ENCODE data around the gene ST8SIA6.
"Not testable (repeated sequence)": the region's sequence is repeated elsewhere in the genome, so short reads cannot be mapped to it uniquely, and the experiment has no call there.

Gene ST8SIA6

GRCh38 chr10:17425584-17426262 is 28.7 kb downstream of the ST8SIA6 start:
- no peak for DNase-seq

- no peak for DNase-seq
Observed at GRCh38 chr10:17423632-17424186, 30.7 kb downstream of the ST8SIA6 start.

DNA sequence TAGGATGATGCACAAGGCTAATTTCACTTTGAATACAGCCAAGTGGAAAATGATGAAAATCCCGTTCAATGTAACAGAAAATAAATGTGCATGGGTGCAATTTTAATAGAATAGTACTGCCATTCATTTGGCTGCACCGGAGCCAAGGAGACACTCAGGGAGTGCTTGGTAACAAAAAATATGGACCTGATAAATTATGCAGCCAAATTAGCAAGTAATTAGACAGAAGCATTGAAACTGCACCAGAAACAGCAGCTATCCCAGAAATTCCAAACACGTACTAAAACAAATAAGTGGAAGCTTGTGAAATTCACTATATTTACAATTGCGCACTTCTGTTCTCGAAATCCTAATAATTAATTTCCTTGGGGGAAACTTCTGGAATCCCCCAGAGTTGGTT is 31.5 kb downstream of the ST8SIA6 start:
- no peak for DNase-seq

GRCh38 chr10:17418249-17418648 is 36.1 kb downstream of the ST8SIA6 start:
- no peak for DNase-seq

DNA sequence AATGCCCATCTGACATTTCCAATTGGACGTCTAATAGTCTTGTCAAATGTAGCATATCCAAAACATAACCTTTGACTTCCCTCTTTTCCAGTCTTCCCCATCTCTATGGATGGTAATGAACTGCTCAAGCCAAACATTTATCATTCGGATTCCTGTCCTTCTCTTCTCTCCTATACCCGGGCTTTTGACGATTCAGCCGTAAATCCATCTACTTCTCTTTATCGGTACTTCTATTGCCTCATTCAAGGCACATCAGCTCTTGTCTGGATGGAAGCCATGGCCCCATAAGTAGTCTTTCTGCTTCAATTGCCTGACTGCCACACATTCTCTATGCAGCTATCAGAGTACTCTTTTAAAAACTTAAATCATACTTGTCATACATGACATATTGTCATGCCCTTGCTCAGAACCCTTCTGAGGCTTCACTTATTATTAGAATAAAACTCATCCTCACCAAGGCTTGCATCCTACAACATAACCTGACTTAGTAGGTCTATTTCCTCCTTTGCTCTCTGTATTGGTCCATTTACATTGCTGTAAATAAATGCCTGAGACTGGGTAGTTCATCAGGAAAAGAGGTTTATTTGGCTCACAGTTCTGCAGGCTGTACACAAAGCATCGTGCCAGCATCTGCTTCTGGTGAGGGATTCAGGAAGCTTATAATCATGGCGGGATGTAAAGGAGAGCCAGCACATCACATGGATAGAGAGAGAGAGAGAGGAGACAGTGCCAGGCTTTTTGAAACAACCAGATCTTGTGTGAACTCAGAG is 37.8 kb downstream of the ST8SIA6 start:
- no peak for DNase-seq

- no peak for DNase-seq
Observed at GRCh38 chr10:17415046-17415658, 39.2 kb downstream of the ST8SIA6 start.

GRCh38 chr10:17414484-17414883 is 39.9 kb downstream of the ST8SIA6 start:
- no peak for DNase-seq

- no peak for DNase-seq
Observed at GRCh38 chr10:17413876-17414275, 40.5 kb downstream of the ST8SIA6 start.

DNA sequence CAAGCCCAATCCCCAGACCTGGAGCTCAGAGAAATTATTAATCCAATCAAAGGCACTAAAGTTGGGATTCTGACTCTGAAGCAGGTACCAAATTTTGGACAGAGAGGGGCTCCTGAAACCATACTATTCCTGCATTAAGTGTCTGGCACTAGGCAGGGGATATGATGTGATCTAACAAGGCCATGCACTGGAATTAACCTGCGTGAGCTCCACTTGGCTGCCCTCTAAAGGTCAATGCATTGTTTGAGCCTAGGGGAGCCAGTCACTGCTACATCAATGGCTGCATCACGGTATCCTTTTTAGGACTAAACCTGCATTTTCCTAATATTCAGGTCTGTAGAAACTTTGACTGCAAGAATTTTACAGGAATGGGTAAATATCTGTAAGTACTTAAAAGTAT is 42.1 kb downstream of the ST8SIA6 start:
- no peak for DNase-seq

DNA sequence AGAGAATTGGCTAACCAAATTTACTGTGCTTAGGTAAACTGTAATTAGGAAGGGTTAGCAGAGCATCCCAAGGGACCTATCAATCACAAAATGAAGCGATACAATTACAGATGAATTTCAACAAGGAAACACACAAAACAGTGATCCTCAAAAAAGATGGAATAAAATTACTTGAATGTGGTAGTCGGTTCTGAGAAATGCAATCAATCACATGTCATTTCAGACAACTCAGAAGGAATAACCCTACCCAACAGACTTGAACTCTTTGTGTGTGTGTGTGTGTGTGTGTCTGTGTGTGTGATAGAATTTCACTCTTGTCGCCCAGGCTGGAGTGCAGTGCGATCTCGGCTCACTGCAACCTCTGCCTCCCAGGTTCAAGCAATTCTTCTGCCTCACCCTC is 43.5 kb downstream of the ST8SIA6 start:
- DNase-seq, result no peak

DNA sequence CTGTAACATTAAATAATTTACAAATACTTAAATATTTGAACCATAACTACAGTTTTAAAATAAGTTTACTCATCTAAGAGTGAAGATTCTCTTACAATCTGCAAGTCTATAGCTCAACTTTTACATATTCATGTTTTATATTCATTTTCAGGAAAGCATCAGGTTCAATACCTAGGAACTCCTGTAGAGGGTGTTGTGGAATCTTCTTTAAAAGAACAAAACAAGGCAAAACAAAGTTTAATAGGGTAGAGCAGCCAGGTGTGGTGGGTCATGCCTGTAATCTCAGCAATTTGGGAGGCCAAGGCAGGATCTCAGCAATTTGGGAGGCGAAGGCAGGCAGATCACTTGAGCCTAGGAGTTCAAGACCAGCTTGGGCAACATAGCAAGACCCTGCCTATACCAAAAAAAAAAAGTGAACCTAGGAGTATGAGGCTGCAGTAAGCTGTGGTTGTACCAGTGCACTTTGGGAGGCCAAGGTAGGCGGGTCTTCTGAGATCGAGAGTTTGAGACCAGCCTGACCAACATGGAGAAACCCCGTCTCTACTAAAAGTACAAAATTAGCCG is 45.1 kb downstream of the ST8SIA6 start:
- no peak for DNase-seq

GRCh38 chr10:17407047-17407446 is 47.3 kb downstream of the ST8SIA6 start:
- DNase-seq, result no peak

GRCh38 chr10:17406036-17406834 is 48.2 kb downstream of the ST8SIA6 start:
- no peak for DNase-seq

DNA sequence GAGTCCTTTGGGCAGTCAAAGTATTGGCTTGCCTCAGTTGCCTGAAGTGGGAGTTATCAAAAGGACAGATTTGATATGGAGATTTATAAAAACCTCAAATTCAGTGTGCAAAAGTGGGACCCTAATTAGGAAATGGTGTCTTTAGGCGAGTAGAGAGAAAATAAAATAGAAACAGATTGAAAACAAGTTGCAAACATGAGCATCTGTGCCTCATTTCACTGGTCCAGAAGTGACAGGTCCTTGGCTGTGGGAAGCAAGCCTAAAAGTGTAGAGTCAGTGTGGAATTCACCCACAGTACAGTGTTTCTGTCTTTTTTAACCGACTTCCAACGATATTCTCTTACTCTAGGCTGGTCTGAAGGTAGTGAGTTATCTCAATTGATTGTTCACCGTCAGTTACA is 51.2 kb downstream of the ST8SIA6 start:
- no peak for DNase-seq

- DNase-seq, result not testable (repeated sequence)
Observed at GRCh38 chr10:17402040-17402439, 52.4 kb downstream of the ST8SIA6 start.

DNA sequence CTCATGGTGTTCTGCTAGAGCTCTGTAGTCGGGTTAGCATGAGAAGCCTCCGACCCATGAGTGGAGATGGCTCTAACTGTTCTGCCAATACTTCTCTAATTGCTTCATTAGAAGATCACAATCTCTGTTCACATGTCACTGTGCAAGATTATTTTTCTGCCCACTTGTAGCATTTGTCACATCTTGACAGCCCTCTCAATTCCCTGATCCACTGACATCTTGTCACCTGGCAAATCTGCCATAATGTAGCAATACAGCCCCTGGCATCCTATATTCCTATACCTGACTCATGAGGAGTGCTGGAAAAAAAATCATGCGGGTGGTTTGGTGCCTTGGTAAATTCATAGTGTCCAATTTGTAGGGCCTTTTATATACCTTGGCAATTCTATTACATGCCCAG is 58.4 kb downstream of the ST8SIA6 start:
- no peak for DNase-seq

DNA sequence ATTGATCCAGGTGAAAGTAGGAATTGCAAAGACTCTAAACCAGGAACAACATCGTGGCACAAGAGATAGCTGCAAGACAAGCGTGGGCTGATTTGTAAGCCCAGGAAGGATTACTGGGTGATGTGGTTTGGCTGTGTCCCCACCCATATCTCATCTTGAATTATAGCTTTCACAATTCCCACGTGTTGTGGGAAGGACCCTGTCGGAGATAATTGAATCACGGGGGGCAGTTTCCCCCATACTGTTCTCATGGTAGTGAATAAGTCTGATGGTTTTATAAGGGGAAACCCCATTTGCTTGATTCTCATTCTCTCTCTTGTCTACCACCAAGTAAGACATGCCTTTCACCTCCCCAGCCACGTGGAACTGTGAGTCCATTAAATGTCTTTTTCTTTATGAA is 59.5 kb downstream of the ST8SIA6 start:
- DNase-seq, result no peak

DNA sequence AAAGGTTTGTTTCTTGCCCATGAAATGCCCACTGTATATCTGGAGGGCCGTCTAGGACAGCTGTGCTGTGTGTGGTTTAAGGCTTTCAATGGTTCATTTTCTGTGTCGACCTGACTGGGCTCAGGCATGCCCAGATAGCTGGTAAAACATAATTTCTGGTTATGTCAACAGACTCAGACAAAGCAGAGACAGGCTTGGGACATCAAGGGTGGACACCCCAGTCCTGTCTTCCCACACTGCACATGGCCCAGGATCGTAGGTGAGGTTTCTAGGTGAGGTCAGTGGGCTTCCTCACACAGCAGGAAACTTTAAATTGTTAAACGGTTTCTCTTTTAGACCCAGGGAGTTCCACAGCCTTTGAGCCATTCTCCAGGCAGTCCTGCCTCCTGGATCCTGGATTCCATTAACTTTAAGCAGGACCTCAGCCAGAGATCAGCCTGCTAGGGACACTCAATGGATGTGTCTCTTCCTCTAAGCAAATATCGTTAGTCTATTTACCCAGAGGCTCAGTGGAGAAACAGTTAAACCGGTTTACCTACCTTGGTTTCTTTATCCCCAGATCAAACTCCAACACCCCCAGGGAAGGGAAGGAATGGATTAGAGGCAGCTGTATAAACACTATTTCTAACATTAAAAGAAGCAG is 66.4 kb downstream of the ST8SIA6 start:
- peak; percentile 82 for DNase-seq

DNA sequence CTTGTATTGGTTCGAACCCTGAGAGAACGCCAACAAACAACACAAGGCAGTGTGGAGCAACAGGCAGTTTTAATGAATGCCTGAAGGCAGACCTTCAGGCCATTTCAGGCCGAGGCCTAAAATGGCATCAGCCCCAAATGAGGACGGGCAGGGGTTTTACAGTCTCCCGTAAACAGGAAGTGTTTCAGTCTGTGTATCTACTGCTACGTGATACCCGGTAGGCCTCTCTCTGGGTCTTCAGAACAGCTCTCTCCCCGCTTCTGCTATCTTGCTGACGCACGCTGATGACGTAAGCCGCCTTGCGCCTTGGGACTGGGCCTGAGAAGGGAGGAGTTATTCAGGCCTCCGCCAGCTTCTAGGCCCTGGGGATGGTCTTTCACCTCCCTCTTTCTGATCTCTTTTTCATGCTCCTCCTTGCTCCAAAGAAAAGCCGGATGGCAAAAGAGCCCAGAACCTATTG is 67.7 kb downstream of the ST8SIA6 start:
- peak; percentile 79 for DNase-seq

DNA sequence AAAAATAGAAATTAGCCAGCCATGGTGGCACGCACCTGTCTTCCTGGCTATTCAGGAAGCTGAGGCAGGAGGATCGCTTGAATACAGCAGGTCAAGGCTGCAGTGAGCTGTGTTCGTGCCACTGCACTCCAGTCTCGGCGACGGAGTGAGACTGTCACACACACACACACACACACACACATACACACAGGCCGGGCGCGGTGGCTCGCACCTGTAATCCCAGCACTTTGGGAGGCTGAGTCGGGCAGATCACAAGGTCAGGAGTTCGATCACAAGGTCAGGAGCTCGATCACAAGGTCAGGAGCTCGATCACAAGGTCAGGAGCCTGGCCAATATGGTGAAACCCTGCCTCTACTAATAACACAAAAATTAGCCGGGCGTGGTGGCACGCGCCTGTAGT is 68.4 kb downstream of the ST8SIA6 start:
- DNase-seq, result no peak

GRCh38 chr10:17385066-17385465 is 69.3 kb downstream of the ST8SIA6 start:
- DNase-seq, result no peak

Data from DMS153 (cell line).